ENCODE measurements around the gene GNAL. TPM values are rescaled to one million over a fixed set of nuclear protein-coding genes. Genes with fewer than 3 reads are reported as not detected.
"Not testable (repeated sequence)": the region's sequence is repeated elsewhere in the genome, so short reads cannot be mapped to it uniquely, and the experiment has no call there.

The GNAL gene
- total RNA-seq = under 1 TPM; 0.20 to 0.53 TPM

DNA sequence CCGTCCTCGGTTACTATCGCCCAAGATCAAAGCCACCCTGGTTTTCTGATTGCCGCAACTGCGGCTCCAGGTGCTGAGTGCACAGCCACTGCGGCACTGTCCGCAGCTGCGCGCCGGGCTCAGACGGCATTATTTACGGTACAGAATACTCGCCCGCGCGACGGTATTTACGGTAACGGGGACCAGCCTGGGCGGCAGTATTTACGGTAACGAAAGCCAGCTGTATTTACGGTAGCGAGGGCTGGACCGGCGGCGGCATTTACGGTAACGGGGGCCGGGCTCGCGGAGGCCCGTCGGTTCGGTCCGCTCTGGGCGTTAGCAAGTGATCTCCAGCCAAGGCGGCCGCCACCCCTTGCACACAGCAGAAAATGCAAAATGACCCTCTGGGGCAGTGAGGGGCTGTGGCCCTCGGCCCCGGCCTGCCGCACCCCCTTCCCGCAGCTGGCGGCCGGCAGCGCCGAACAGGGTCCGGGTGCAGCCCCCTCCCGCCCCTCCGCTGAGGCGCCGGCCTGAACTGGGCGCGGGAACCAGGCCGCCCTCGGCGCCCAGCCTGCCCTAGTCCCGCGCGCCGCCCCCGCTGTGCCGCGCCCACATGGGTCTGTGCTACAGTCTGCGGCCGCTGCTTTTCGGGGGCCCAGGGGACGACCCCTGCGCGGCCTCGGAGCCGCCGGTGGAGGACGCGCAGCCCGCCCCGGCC, at the start of gene GNAL:
GNAL (plus strand) TSS at position 293 of the 697 bp plus-strand sequence; CDS start at position 593, 300 bp downstream.
- peaks cover 0 to 15% of the 10 kb centered on the region in 2 donors for H3K36me3 Mint-ChIP-seq
- ATAC-seq (peak; percentile 46 to 94), DNase-seq (ENCODE audit: low spot score in 2 of 2) (peak in 1 of 2 donors; percentile 67)
- no peak within 1 kb of the TSS for H3K27ac Mint-ChIP-seq
- H3K9me3 Mint-ChIP-seq = no peaks in the 10 kb centered on the region

GRCh38 chr18:11647310-11647709, 41.8 kb upstream of the GNAL start:
- H3K36me3 Mint-ChIP-seq; ATAC-seq; H3K9me3 Mint-ChIP-seq; H3K27ac Mint-ChIP-seq; DNase-seq (ENCODE audit: low spot score in 2 of 2): not testable (repeated sequence)

DNA sequence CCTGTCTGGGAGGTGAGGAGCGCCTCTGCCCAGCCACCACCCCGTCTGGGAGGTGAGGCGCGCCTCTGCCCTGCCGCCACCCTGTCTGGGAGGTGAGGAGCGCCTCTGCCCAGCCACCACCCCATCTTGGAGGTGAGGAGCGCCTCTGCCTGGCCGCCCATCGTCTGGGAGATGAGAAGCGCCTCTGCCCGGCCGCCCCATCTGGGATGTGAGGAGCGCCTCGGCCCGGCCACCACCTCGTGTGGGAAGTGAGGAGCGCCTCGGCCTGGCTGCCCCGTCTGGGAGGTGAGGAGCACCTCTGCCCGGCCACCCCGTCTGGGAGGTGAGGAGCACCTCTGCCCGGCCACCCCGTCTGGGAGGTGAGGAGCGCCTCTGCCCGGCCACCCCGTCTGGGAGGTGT, 41.3 kb upstream of the GNAL start:
- DNase-seq (ENCODE audit: low spot score in 2 of 2); H3K9me3 Mint-ChIP-seq; H3K36me3 Mint-ChIP-seq; H3K27ac Mint-ChIP-seq; ATAC-seq: not testable (repeated sequence)

- peaks cover 6 to 10% of the 10 kb centered on the region in 2 donors for H3K36me3 Mint-ChIP-seq
- ATAC-seq (no peak), DNase-seq (ENCODE audit: low spot score in 2 of 2) (no peak)
- H3K27ac Mint-ChIP-seq = no peak overlapping the region
- H3K9me3 Mint-ChIP-seq = peaks cover 0 to 5% of the 10 kb centered on the region in 2 donors
Measured at GRCh38 chr18:11649839-11650238, 39.2 kb upstream of the GNAL start.

GRCh38 chr18:11651899-11652298, 37.2 kb upstream of the GNAL start:
- Mint-ChIP-seq H3K9me3 (peaks cover 0 to 5% of the 10 kb centered on the region in 2 donors), H3K27ac (no peak overlapping the region), H3K36me3 (peaks cover 6 to 10% of the 10 kb centered on the region in 2 donors)
- no peak for ATAC-seq
- DNase-seq (ENCODE audit: low spot score in 2 of 2) = no peak

- Mint-ChIP-seq H3K27ac (no peak overlapping the region), H3K36me3 (peaks cover under 1 to 12% of the 10 kb centered on the region in 2 donors), H3K9me3 (peaks cover 0 to under 1% of the 10 kb centered on the region in 2 donors)
- ATAC-seq (no peak), DNase-seq (ENCODE audit: low spot score in 2 of 2) (no peak)
Measured at GRCh38 chr18:11653521-11653920, 35.5 kb upstream of the GNAL start.

DNA sequence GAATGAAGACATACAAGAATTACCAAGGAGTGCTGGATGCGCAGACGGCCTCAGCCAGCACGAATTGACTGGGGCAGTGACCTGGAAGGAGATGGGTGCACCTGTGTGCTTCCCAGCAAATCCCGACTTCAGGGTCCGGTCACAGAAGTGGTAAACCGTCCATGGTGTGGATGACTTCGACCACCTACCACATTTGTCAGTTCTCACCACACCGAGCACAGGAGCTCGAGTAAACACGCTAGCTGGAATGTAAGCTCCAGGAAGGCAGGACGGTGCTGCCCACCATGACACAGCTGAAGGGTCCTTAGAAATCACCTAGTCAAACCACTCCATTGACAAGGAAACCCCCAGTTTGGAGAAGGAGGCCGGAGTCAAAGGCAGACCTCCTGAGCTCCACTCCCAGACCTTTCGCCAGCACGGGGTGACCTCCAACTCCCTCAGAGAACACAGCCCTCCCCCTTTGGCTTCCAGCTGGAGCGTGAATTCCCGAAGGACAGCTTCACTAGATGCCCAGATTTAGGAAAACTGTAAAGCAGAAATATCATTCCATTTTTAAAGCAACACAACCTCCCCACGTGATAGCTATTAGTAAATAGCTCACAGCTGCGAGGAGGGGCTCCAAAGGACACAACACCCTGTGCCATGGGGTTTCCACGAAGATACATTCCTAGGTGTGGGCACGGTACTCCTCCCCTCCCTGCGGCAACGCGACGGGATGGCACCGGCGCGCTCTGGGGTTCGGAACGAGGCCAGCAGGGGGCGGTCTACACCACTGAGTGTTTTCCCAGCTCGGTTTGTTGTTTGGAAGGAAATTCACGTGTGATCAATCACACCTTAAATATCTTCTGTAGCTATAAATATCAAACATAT, 34.1 kb upstream of the GNAL start:
- no peak overlapping the region for H3K27ac Mint-ChIP-seq
- ATAC-seq (peak; percentile 58 to 68), DNase-seq (ENCODE audit: low spot score in 2 of 2) (peak in 1 of 2 donors; percentile 77)
- H3K9me3 Mint-ChIP-seq = no peaks in the 10 kb centered on the region
- peaks cover 0 to 8% of the 10 kb centered on the region in 2 donors for H3K36me3 Mint-ChIP-seq

GRCh38 chr18:11655606-11655932, 33.5 kb upstream of the GNAL start:
- H3K9me3 Mint-ChIP-seq = no peaks in the 10 kb centered on the region
- DNase-seq (ENCODE audit: low spot score in 2 of 2) (no peak), ATAC-seq (no peak)
- peaks cover 0 to 6% of the 10 kb centered on the region in 2 donors for H3K36me3 Mint-ChIP-seq
- H3K27ac Mint-ChIP-seq = no peak overlapping the region

GRCh38 chr18:11657152-11657551, 31.9 kb upstream of the GNAL start:
- H3K9me3 Mint-ChIP-seq = no peaks in the 10 kb centered on the region
- DNase-seq (ENCODE audit: low spot score in 2 of 2) (no peak), ATAC-seq (no peak)
- H3K36me3 Mint-ChIP-seq = peaks cover 0 to 6% of the 10 kb centered on the region in 2 donors
- H3K27ac Mint-ChIP-seq = no peak overlapping the region

- no peak for ATAC-seq
Measured at GRCh38 chr18:11657554-11657953, 31.5 kb upstream of the GNAL start.

DNA sequence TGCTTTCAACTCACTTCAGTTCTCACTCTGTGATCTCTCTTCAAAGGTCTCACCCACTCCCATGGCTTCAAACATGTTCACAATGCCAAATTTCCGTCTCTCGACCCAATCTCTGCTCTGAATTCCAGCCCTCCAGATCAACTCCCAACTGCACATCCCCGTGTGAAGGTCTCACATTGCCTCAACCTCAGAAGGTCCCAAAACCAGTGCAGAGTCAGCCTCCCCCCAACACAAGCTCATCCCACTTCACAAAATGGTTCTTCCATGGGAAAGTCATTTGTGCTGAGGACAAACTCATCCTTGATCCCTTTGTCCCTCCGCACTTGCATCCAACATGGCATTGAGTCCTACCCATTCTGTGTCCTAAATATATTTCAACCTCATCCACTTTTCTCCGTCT, 31.0 kb upstream of the GNAL start:
- DNase-seq (ENCODE audit: low spot score in 2 of 2) = no peak
- peaks cover 0 to 6% of the 10 kb centered on the region in 2 donors for H3K36me3 Mint-ChIP-seq
- H3K9me3 Mint-ChIP-seq = no peaks in the 10 kb centered on the region
- ATAC-seq = no peak
- H3K27ac Mint-ChIP-seq = no peak overlapping the region

More at GRCh38 chr18:11657554-11657953, 31.5 kb upstream of the GNAL start:
- no peak for DNase-seq (ENCODE audit: low spot score in 2 of 2)
- Mint-ChIP-seq H3K36me3 (peaks cover 0 to 6% of the 10 kb centered on the region in 2 donors), H3K27ac (no peak overlapping the region), H3K9me3 (no peaks in the 10 kb centered on the region)

DNA sequence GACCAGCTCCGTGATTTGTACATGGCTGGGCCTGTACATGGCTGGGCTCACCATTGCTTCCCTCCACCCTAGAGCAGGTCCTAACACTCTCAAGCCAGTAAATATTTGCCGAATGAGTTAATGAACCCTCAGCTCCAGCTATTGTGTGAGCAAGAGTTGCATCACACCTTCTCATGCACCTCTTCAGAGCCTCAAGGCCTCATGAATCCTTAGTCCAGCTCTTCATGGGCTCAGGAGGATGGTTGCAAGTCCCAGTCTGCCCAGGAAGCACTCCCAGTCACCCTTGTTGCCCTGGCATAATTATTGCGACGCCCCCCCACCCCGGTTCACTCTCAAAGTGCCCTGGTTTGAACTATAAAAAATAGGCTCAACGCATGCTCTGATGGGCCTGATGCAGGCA, 30.1 kb upstream of the GNAL start:
- no peak for ATAC-seq
- Mint-ChIP-seq H3K36me3 (peaks cover 0 to 6% of the 10 kb centered on the region in 2 donors), H3K27ac (no peak overlapping the region), H3K9me3 (no peaks in the 10 kb centered on the region)
- no peak for DNase-seq (ENCODE audit: low spot score in 2 of 2)

DNA sequence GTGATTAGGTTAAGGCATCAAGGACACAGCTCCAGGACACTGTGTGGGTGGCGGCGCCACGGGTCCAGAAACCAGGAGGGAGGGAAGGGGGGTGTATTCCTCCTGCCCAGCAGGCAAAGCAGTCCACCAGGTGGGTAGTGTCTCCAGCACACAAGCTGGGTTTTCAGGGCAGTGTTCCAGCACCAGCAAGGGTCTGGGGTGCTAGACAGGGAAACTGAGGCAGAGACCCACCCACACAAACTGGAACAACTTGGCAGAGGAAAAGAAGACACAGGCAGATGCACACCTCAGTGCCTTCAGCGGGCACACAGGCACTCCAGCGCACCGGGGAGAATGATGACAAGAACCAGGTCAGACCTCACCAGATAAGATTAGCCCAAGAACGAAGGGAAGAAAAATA, 28.4 kb upstream of the GNAL start:
- Mint-ChIP-seq H3K9me3 (no peaks in the 10 kb centered on the region), H3K36me3 (peaks cover 0 to 6% of the 10 kb centered on the region in 2 donors), H3K27ac (no peak overlapping the region)
- DNase-seq (ENCODE audit: low spot score in 2 of 2) (no peak), ATAC-seq (no peak)

GRCh38 chr18:11661430-11661829, 27.6 kb upstream of the GNAL start:
- no peak for ATAC-seq
- Mint-ChIP-seq H3K36me3 (peaks cover 0 to 6% of the 10 kb centered on the region in 2 donors), H3K27ac (no peak overlapping the region)

GRCh38 chr18:11663439-11664029, 25.5 kb upstream of the GNAL start:
- ATAC-seq (no peak), DNase-seq (ENCODE audit: low spot score in 2 of 2) (no peak)
- no peaks in the 10 kb centered on the region for H3K9me3 Mint-ChIP-seq
- H3K27ac Mint-ChIP-seq = no peak overlapping the region
- no peaks in the 10 kb centered on the region for H3K36me3 Mint-ChIP-seq

More at GRCh38 chr18:11661430-11661829, 27.6 kb upstream of the GNAL start:
- DNase-seq (ENCODE audit: low spot score in 2 of 2) = no peak
- H3K9me3 Mint-ChIP-seq = no peaks in the 10 kb centered on the region

DNA sequence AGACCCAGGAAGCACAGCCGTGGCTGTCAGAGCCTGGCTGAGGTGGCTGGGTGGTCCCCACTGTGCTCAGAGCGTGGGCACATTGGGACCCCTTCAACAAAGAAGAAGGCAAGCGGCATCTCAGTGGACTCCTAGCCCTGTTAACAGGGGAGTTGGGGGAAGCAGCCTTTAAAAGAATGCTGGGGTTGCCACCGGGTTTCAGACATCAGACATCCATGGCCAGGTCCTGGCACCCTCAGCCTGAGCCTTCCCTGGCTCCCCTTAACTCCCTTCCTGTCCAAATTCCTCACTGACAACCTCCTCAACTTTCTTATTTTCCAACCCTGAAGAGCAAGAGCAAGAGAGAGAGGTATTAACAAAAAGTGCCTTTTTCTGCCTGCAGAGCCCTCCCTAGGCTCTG, 24.8 kb upstream of the GNAL start:
- Mint-ChIP-seq H3K27ac (no peak overlapping the region), H3K9me3 (no peaks in the 10 kb centered on the region), H3K36me3 (no peaks in the 10 kb centered on the region)
- no peak for DNase-seq (ENCODE audit: low spot score in 2 of 2)
- no peak for ATAC-seq

DNA sequence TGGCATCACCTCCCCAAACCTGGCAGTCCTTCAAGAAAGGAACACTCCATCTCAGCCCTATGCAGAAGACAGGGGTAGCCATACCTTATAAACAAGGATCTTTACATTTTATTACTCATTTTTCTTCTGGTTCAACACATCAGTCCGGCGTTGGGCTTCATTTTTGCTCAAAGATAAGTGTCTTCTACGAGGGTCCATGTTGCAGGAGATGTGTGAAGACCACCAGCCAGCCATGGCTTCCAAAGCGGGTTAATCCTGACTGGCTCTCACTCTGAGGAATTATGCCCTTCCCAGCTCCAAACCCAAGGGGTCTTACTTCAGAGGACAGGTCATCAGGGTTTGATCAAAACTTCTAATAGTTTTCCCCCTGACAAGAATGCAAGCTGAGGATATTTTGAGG, 23.9 kb upstream of the GNAL start:
- Mint-ChIP-seq H3K27ac (no peak overlapping the region), H3K36me3 (no peaks in the 10 kb centered on the region), H3K9me3 (no peaks in the 10 kb centered on the region)
- DNase-seq (ENCODE audit: low spot score in 2 of 2) (no peak), ATAC-seq (no peak)

All from activated naive CD4-positive, alpha-beta T cell treated with anti-CD3 and anti-CD28 coated beads, Interleukin-2, amount 50 U/mL, for 72 hours (primary cell).